NB4 (cell line): ENCODE data around the gene DYSF.

ENCODE experiments used
- DNase-seq: peaks from one replicate; pipeline ENCODE4 v3.0.0; 2010; ENCODE audit warnings: low read depth
- H3K4me3 ChIP-seq: one replicate; pipeline ENCODE4 v1.5.1; 2011; ENCODE audit warnings: mild to moderate bottlenecking, low read depth, low read length, moderate library complexity
- CTCF ChIP-seq: IDR thresholded peaks from one replicate; pipeline ENCODE4 v1.5.1; 2012; ENCODE audit warnings: low read depth, low read length
- MYC ChIP-seq: IDR thresholded peaks from 2 replicates; pipeline ENCODE4 v1.6.1; 2011; ENCODE audit warnings: low read depth, low read length
- POLR2A ChIP-seq: IDR thresholded peaks from 2 replicates; pipeline ENCODE4 v1.6.1; 2011; ENCODE audit warnings: mild to moderate bottlenecking; ENCODE audit not compliant: insufficient read length; ENCODE audit errors: extremely low read depth
- TF ChIP-seq, protein P1 (sequence below): IDR thresholded peaks from 2 replicates; pipeline ENCODE4 v1.6.1; 2011; ENCODE audit warnings: low read depth, low read length

Gene DYSF

GRCh38 chr2:71566372-71566771 is 113.0 kb downstream of the DYSF start:
- DNase-seq = peak; percentile 46
- no peak for TF ChIP-seq MYC
- TF ChIP-seq POLR2A = no peak
- TF ChIP-seq, protein P1, sequence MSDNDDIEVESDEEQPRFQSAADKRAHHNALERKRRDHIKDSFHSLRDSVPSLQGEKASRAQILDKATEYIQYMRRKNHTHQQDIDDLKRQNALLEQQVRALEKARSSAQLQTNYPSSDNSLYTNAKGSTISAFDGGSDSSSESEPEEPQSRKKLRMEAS = no peak
- no peak for TF ChIP-seq CTCF
- no peak overlapping the region for H3K4me3 ChIP-seq

GRCh38 chr2:71567625-71568024 is 114.3 kb downstream of the DYSF start:
- no peak for DNase-seq
- H3K4me3 ChIP-seq = no peak overlapping the region
- TF ChIP-seq POLR2A = no peak
- no peak for TF ChIP-seq MYC
- TF ChIP-seq, protein P1 = no peak
- no peak for TF ChIP-seq CTCF

DNA sequence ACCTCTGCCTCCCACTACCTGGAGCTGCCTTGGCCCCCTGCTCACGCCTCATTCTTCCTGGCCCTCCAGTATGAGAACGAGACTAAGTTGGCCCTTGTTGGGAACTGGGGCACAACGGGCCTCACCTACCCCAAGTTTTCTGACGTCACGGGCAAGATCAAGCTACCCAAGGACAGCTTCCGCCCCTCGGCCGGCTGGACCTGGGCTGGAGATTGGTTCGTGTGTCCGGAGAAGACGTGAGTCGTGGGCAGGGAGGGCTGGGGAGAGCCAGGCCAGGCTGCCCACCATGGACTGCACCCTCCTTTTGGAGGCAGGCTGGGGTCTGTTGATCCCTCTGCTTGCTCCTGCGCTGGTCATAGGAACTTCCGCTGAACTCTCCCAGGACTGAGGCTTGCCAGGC is 114.7 kb downstream of the DYSF start:
- no peak overlapping the region for H3K4me3 ChIP-seq
- TF ChIP-seq, protein P1 = no peak
- TF ChIP-seq POLR2A (no peak), CTCF (no peak), MYC (no peak)
- DNase-seq = no peak

GRCh38 chr2:71570511-71570910 is 117.2 kb downstream of the DYSF start:
- DNase-seq = no peak
- no peak overlapping the region for H3K4me3 ChIP-seq
- TF ChIP-seq CTCF (no peak), MYC (no peak), POLR2A (no peak)
- TF ChIP-seq, protein P1 = no peak

DNA sequence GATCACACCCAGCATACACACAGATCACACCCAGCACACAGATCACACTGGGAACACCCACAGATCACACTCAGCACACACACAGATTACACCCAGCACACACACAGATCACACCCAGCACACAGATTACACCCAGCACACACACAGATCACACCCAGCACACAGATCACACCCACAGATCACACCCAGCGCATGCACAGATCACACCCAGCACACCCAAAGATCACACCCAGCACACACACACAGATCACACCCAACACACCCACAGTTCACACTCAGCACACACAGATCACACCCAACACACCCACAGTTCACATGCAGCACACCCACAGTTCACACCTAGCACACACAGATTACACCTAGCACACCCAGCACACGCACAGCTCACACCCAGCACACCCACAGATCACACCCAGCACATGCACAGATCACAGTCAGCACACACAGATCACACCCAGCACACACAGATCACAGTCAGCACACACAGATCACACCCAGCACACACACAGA is 117.6 kb downstream of the DYSF start:
- H3K4me3 ChIP-seq = no peak overlapping the region
- TF ChIP-seq, protein P1 = no peak
- no peak for TF ChIP-seq MYC
- no peak for DNase-seq

DNA sequence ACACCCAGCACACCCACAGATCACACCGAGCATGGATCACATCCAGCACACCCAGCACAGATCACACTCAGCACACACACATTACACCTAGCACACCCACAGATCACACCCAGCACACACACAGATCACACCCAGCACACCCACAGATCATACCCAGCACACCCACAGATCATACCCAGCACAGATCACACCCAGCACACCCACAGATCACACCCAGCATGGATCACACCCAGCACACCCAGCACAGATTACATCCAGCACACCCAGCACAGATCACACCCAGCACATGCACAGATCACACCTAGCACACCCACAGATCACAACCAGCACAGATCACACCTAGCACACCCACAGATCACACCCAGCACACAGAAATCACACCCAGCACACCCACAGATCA is 118.6 kb downstream of the DYSF start:
- H3K4me3 ChIP-seq = no peak overlapping the region
- TF ChIP-seq CTCF = no peak
- TF ChIP-seq MYC = no peak
- TF ChIP-seq POLR2A = no peak
- TF ChIP-seq, protein P1 = no peak
- no peak for DNase-seq
